RCC 7860 (cell line): ENCODE measurements around the gene RAB5IF.
"Not testable (repeated sequence)": the region's sequence is repeated elsewhere in the genome, so short reads cannot be mapped to it uniquely, and the experiment has no call there.

ENCODE experiments used
- DNase-seq: peaks from one replicate; pipeline ENCODE4 v3.0.0-alpha.2; 2015; ENCODE audit warnings: low spot score
- FAIRE-seq: peaks from 2 replicates; lab custom pipeline; 2012; peaks lifted over from hg19 to GRCh38; lab: Jason Lieb, UNC

RAB5IF gene

GRCh38 chr20:36605399-36606157 is at the start of gene RAB5IF:
RAB5IF (plus strand) TSS chr20:36605779; CDS start chr20:36605952, 173 bp downstream.
- DNase-seq = peak; percentile 97
- FAIRE-seq = peak; percentile 85

DNA sequence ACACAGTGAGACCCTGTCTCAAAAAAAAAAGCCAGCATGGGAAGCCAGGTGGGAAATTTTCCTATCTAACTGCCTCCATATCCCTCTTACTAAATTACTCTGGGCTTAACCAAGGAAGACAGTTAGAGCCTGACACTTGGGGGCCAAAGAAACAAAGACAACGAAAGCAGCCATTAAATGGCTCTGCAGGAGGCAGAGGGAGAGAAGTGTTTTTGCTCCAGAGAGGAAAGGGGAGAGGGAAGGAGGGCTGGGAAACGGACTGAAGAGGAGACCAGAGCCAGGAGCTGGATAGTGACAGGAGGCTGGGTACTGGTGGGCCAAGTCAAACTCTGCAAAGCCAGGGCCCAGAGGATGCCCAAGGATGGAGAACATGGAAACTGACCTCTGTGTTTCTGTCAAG is 42.9 kb upstream of the RAB5IF start:
- FAIRE-seq (no peak), DNase-seq (no peak)

- no peak for DNase-seq
- no peak for FAIRE-seq
These were observed 42.2 kb upstream of the RAB5IF start for GRCh38 chr20:36563374-36563773.

GRCh38 chr20:36564078-36564725 is 41.4 kb upstream of the RAB5IF start:
- FAIRE-seq, DNase-seq: not testable (repeated sequence)

GRCh38 chr20:36564726-36565121 is 40.9 kb upstream of the RAB5IF start:
- not testable (repeated sequence) for FAIRE-seq, DNase-seq

DNA sequence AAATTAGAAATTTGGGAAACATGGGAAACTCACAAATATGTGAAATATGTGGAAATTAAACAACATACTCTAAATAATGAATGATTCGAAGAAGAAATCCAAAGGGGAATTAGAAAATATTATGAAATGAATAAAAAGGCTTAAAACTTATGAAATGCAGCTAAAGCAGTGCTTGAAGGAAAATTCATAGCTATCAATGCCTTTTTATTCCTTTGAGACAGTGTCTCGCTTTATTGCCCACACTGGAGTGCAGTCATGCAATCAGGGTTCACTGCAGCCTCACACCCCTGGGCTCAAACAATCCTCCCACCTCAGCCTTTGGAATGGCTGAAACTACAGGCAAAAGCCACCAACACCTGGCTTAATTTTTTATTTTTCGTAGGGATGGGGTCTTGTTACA is 40.1 kb upstream of the RAB5IF start:
- DNase-seq = no peak
- no peak for FAIRE-seq

DNA sequence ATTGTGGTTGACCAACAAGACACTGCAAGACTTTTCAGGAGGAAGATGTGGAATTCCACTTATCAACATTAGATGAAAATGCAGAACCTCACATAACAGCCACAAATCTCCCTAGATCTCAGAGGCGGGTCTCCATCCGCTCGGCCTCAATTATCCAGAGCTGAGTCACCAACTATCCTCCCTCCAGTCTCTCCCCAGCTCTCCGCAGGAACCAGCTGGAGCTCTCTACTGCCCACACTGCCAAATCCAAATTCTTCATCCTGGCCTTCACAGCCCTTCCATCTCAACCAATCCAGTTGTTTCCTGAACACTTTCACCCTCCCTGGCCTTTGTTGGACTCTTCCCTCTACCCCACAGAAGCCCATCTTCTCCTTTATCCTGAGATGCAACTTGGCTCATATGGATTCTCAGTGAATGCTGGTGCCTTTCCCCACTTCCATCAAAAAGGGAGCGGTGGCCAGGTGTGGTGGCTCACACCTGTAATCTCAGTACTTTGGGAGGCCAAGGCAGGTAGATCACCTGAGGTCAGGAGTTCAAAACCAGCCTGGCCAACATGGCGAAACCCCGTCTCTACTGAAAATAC is 35.6 kb upstream of the RAB5IF start:
- DNase-seq (peak; percentile 23), FAIRE-seq (no peak)

GRCh38 chr20:36571564-36572504 is 33.7 kb upstream of the RAB5IF start:
- no peak for FAIRE-seq

GRCh38 chr20:36572701-36573102 is 32.9 kb upstream of the RAB5IF start:
- FAIRE-seq (no peak), DNase-seq (peak; percentile 42)

More at GRCh38 chr20:36571564-36572504, 33.7 kb upstream of the RAB5IF start:
- DNase-seq = no peak

DNA sequence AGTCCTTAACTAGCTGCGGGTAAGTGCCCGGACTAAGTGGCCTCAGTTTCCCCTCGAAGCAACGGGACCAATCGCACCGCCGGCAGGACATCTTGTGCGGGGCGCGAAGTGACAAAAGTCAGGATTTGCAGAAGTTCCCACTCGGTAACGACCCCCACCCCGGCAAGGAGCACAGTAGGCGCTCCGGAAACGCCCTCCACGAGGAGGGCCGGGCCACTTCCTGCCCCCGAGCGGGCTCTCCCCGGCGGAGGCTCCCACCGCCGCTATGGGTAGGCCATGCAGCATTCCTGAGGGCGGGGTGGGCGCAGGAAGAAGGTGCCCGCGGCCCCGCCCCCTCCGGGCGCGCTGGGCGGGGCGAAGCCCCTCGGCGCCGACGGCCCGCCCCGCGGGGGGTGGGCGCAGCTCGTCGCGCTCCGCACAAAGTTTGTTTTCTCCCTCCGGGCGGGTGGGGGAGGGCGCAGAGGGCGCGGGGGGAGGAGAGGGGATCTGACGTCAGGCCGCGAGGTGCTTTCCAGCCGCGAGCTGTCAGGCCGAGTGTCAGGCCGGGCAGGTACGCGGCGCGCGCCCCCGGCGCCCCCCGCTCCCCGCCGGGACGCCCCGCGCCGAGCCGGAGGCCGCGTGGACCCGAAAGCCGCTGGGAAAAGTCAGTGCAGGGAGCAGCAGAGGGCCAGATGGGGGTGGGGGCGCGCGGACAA is 32.3 kb upstream of the RAB5IF start, which contains the start of gene TGIF2:
Gene TGIF2, plus strand, starts transcription at position 495 of the 695 bp plus-strand sequence. CDS start 5,178 bp downstream, outside the sequence.
- FAIRE-seq (no peak), DNase-seq (peak; percentile 85)

DNA sequence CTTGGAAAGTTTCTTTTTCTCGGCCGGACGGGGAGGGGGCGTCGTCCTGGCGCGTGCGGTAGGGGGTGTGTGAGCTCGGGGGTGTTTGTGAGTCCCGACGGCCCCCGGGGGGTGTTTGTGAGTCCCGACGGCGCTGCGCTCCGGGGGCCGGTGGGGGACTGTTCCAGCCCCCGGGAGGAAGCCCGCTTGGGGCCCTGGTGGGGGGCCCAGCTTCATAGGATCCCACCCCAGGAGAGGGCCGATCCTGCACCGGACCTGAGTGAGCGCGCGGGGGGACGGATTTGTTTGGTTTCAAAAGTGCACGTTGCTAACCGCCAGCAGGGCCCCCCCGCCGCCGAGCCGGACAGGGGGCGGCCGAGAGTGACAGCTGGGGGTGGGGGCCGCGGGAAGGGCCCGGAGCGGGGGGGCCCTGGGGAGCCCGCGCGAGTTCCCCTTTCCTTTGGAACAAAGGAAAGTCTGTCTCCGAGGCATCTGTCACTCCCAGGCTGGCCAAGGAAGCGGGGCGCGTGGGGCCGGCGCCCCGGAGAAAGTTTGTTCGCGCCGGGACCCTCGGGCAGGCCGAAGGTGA is 31.7 kb upstream of the RAB5IF start:
- FAIRE-seq (no peak), DNase-seq (no peak)

DNA sequence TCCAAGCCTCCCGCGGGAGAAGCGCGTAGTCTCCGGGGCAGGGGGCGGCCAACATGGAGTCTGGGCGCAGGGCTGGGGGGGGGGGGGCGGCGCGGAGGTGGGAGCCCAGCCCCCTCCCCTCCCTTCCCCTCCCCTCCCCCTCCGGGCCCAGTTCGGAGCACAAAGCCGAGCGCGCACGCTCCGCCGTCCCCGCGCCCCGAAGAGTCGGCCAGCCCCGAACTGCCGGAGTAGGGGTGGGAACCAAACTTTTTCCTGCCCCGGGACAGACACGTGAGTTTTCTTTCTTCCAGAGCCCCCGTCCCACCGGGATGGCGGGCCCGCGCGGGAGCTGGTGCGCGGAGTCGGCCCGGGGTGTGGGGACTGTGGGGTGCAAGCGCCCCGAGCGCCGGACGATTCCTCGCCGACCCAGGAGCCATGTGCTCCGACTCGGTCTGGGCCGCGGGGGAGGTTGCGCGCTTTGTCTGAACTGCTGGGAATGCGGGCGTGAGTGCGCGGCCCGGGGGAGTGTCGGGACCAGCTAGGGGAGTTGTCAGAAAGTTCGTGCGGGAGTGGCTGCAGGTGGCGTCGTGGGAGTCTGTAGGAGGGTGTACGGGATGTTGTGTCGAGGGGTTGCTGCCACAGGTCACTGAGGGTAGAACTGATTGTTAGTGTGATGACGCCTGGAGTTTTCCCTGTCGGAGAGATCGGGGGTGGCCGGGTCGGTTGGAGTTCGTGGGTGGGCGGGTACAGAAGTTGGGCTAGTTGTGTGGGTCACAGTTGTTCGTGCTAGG is 31.0 kb upstream of the RAB5IF start:
- peak; percentile 58 for DNase-seq
- no peak for FAIRE-seq

DNA sequence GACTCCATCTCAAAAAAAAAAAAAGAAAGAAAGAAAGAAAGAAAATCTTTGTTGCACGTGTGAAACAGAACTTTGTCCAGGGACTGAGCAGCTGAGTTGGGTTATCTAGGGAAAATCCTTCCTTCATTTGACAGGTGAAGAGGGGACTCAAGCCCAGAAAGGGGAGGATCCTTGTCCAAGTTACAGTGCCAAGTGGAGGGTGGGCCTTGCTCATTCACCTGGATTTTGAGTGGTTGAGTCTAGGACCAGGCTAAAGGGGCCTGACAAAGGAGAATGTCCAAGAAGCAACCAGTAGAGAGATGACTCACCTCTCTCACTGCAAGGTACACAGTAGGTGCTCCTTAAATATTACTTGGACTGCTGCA is 29.5 kb upstream of the RAB5IF start:
- FAIRE-seq (no peak), DNase-seq (no peak)

DNA sequence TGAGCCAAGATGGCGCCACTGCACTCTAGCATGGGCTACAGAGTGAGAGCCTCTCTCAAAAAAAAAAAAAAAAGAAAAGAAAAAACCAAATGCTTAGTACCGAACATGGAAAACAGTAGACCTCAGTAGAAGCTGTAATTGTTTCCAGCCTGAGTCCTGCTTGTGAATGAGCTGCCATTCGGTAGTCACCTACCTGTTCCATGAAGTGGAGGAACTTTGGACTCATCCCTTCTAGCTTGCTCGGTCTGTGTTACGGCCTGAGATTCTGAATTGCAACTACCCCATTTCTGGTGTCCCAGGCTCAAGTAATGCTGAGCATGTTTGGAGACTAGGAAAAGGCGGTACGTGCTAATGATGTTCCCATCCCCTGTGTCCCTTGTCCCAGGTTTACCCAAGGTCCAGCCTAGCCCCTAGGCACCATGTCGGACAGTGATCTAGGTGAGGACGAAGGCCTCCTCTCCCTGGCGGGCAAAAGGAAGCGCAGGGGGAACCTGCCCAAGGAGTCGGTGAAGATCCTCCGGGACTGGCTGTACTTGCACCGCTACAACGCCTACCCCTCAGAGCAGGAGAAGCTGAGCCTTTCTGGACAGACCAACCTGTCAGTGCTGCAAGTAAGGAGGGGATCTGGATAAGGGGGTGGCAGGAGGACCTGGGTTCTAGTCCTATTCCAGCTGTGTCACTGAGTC is 27.1 kb upstream of the RAB5IF start:
- no peak for FAIRE-seq

DNA sequence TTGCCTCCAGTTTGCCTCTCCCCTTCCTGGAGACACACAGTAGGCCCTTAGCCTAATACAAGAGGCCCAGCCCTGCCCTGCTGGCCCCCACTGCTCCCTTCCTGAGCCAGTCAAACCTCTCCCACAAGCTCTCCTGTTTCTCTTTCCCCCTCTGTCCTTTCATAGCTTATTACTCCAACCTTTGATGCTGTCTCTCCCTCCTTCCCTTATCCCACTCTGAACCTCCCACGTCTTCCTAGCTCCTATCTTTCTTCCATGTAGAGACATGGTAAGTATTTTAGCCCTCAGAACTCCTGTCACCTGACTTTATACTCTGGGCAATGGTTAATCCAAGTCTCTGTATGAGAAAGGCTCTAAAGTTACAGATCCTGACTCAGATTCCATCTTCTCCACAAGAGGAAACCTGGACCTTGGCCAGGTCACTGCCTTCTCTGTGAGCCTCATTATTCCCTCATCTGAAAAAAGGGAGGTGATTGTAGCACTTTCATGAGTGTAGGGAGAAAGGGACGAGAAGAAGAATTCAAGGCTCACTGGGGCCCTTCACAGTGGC is 25.5 kb upstream of the RAB5IF start:
- DNase-seq (peak; percentile 33), FAIRE-seq (peak; percentile 75)

More for the DNA sequence above, 27.1 kb upstream of the RAB5IF start:
- no peak for DNase-seq

GRCh38 chr20:36582322-36582721 is 23.3 kb upstream of the RAB5IF start:
- no peak for DNase-seq
- no peak for FAIRE-seq

DNA sequence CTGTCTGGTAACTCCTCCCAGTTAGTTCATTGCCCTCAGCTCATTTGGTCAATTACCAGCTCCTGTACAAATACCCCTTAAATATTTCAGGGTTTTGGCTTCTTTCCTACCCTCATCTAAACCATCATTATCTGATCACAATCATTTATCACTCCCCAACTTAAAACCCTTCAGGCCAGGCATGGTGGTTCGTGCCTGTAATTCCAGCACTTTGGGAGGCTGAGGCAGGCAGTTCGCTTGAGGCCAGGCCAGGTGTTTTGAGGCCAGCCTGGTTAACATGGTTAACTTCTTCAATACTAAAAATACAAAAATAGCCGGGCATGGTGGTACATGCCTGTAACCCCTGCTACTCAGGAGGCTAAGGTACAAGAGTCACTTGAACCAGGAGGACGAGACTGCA is 22.8 kb upstream of the RAB5IF start:
- FAIRE-seq = no peak

GRCh38 chr20:36584018-36584481 is 21.5 kb upstream of the RAB5IF start:
- FAIRE-seq = no peak

More for the DNA sequence above, 22.8 kb upstream of the RAB5IF start:
- no peak for DNase-seq

More at GRCh38 chr20:36584018-36584481, 21.5 kb upstream of the RAB5IF start:
- DNase-seq = no peak
